HG03097 (cell line): ENCODE measurements around the gene CNTFR.

Experiments used
- ATAC-seq: cut with Tn5 transposase; IDR thresholded peaks from one replicate; pipeline ENCODE4 v1.9.1; 2021; ENCODE audit not compliant: unreplicated experiment, low FRiP score

The CNTFR gene

GRCh38 chr9:34620061-34620994 is 30.8 kb upstream of the CNTFR start, which contains the start of gene DCTN3:
Gene DCTN3, minus strand, starts transcription at chr9:34620495. Its CDS starts 31 bp downstream, at chr9:34620464.
- ATAC-seq, result peak; percentile 96

GRCh38 chr9:34615132-34615531 is 25.6 kb upstream of the CNTFR start:
- ATAC-seq, result no peak

GRCh38 chr9:34612788-34613390 is 23.4 kb upstream of the CNTFR start:
- ATAC-seq, result no peak

GRCh38 chr9:34611811-34612787 is 22.6 kb upstream of the CNTFR start, which contains the start of gene RPP25L:
Gene RPP25L, minus strand, starts transcription at chr9:34612097. Its CDS starts 801 bp downstream, at chr9:34611296.
- peak; percentile 67 for ATAC-seq

DNA sequence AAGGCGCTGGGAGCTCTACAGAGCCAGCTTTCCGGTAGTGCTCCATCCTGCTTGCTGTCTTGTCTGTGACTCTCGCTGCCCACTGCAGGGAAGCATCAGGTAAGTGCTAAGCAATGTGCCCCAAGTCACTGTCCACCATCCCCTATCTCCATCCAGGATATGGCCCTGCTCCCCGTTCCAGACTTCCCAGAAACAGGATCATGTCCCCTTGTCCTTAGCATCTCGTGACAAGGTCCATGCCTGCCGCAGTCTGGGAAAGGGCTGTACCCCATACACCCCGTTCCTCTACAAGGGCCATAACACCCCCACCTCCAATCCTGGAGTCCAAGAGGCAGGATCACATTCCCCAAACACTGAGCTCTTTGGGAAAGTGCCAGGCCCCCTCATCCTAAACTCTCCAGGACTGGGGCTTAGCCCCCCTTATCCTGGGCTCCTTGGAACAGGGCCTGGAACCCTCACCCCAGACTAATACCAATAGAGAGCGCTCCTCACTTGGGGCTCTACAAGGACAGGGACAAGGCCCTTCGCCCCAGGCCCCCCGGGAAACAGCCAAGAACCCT is 21.8 kb upstream of the CNTFR start:
- no peak for ATAC-seq

GRCh38 chr9:34610434-34611206 is 21.1 kb upstream of the CNTFR start:
- no peak for ATAC-seq

DNA sequence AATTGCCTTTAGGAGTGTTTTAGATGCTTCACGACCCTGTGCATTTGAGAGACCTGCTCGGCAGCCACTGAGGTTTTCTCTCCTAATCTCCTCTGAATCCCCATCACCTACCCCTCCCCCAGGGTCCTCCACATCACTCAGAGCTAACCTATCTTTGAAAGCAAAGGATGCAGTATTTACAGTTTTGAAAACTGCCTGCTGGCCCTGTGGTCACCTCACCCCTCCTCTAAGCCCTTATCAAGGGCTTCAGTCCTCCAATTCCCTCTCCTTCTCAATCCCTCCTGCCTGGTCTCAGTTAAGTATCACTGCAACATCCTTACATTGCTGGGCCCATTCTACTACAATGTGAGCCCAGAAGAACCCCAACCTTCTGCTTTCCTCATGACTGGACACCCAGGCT is 17.8 kb upstream of the CNTFR start:
- ATAC-seq, result no peak

GRCh38 chr9:34606905-34607304 is 17.4 kb upstream of the CNTFR start:
- no peak for ATAC-seq

- ATAC-seq, result no peak
Observed at GRCh38 chr9:34606190-34606589, 16.7 kb upstream of the CNTFR start.

- ATAC-seq, result no peak
Observed at GRCh38 chr9:34603610-34604231, 14.2 kb upstream of the CNTFR start.

DNA sequence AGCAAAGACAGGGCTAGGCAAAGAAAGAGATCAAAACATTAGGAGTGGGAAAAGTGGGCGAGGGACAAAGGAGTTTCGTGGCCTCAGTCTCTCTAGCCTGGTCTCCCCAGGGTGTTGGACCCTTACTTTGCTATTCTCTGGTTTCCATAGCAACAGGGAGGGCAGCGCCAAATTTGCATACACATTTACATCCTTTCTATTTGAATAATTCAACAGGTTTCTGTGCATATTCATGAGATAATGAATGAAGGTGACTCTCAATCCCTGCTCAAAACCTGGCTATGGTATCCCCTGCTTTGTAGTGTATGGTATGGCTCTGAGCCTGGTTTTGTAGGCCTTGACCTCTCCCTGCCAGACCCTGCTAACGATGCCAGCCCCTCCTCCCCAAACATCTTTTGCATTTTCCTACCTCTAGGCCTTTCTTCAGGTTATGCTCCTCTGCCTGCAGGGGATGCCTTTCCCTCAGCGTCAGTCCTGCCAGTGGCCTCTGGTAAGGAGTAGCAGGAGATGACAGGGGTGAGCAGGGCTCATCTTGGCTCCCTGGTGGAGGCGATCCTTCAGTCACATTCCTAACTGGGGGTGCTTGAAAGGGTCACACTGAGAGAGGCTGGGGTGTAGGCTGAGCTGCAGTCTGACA is 12.5 kb upstream of the CNTFR start:
- ATAC-seq, result no peak

- no peak for ATAC-seq
Observed at GRCh38 chr9:34600908-34601307, 11.4 kb upstream of the CNTFR start.

DNA sequence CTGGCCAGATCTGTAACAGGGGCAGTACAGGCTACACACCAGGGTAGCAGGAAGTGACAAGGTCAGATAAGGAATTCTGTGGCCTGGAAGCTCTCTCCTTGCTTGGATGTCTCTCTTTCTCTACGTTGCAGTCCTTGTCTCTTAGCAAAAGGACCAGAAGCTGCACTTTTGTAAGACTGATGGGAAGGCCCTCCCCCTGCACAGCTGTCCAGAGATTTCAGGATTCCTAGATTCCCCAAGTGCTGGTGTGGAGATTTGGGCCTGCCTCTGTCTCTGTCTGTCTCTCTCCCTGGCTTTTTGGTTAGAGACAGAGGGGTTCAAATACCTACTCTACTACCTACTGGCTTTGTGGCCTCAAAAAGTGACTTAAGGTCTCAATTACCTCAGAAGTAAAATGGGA is 10.0 kb upstream of the CNTFR start:
- no peak for ATAC-seq

- no peak for ATAC-seq
Observed at GRCh38 chr9:34594177-34594576, 4.7 kb upstream of the CNTFR start.

- ATAC-seq, result no peak
Observed at GRCh38 chr9:34592895-34593601, 3.5 kb upstream of the CNTFR start.

DNA sequence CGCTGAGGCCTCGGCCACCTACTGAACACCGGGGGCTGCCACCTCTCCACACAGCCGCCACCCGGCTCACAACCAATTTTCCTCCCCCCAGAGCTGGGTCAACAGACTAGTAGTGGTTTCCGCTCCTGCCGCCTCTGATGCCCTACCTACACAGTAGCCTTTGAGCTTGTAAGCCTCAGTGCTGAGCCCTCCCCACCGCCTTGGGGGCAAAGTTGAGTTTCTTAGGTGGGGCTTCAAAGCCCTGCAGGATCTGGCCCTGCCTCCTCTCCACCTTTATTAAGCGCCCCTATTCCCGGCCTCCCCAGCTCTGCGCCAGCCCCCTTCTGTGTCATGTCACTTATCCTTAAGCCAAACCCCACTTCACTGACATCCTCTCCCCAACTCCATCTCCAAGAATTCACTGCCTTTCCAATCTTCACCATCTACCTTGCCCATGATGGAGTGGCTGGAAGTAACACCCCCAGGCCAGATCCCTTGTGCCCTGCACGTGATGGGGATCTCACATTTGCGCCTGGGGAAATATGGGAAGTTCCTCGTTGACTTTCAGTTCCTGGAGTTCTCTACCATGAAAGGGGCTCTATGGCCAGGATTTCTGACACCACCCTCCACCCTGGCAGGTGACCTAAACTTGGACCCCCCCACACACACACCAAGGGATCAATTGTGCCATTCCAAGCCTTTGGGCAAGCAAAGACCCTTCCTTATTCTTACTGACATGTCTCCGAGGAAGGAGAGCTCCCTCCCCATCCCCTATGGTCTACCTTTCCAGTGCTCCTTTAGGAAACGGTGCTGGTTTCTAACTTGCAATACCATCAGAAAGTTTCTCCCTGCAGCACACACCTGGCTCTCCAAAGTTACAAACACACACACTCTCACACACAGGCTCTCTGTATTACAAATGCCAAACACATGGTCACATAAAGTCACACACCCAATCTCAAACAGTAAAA is 2.7 kb upstream of the CNTFR start:
- ATAC-seq, result no peak
